H4 (cell line): ENCODE measurements around the gene GLT1D1. TPM values are rescaled to one million over a fixed set of nuclear protein-coding genes. Genes with fewer than 3 reads are reported as not detected.
"Not testable (repeated sequence)": the region's sequence is repeated elsewhere in the genome, so short reads cannot be mapped to it uniquely, and the experiment has no call there.

ENCODE experiments used
- DNase-seq: peaks from one replicate; pipeline ENCODE4 v3.0.0-alpha.2; 2015; ENCODE audit warnings: low spot score
- total RNA-seq: library from RNA; depleted of rRNA; stranded (reverse); fragments of >200 nt; shearing (Covaris generic); gene quantifications from 2 replicates; pipeline ENCODE4 v1.2.3, GENCODE V29; 2014

Gene GLT1D1
- total RNA-seq, 1 experiment from 2014 or later, result not detected

DNA sequence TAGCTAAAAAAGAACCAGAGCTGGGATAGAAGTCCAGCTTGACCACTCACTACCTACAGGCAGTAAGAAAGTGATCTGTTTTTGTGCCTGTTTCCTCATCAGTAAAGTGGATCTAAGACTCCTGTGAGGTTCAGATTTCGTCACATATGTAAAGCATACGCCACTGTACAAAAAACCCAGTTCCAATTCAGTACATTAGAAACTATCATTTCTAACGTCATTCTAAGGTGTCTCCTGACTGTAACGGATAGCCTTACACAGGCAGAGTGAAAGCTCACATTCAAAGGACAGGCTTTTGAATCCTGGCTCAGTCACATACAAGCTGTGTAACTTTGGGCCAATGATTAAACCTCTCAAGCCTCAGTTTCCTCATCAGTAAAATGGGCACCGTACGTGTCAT is 33.0 kb upstream of the GLT1D1 start:
- no peak for DNase-seq

DNA sequence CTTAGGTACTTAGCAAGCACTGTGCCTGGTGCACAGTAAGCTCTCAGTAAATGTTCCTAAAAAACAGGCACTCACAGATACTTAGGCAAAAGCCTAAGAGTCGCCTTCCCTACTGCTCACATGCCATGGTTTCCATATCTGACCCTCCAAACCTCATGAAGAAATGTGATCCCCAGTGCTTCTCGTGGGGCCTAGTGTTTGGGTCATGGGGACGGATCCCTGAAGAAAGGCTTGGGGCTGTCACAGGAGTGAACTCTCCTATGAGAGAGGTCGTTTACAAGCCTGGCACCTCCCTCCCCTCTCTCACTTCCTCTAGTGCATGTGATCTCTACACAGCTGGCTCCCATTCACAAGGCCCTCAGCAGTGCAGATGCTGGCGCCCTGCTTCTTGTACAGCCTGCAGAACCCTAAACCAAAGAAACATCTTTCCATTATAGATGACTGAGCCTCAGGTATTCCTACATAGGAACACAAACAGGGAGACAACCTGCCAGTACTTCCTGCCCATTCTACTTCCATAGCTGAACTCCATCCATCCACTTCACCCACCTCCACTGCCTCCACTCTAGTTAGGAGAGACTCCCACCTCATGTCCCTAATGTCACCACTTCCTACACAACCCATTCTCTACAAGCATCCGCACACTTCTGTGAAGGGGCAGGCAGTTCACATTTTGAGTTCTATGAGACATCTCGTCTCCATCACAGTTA is 32.4 kb upstream of the GLT1D1 start:
- DNase-seq, result no peak

DNA sequence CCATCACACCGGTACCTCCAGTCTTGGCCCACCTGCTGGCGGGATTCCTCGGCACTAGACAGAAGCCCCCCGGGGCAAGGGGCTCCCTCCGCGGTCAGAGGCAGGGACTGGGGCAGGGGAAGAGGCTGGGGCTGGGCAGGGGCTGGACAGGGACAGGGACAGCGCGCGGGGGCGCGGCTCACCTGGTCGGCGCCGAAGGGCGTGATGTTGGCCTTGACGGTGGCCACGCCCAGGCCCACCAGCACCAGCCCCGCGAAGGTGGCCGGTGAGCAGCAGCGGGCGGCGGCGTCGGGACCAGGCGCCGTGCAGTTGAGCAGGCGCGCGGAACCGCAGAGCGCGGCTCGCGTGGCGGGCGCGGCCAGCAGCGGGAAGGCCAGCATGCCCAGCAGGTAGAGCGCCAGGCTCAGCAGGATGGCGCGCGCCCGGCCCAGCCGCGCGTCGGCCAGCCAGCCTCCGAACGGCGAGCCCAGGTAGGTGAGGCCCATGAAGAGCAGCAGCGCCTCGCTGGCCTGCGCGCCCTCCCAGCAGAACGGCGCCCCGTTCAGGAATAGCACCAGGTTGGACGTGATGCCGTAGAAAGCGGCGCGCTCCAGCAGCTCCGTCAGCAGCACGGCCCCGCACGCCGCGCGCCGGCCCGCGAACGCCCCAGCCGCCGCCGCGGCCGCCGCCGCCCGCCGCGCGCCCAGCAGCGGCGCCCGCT is 29.9 kb upstream of the GLT1D1 start:
- no peak for DNase-seq

DNA sequence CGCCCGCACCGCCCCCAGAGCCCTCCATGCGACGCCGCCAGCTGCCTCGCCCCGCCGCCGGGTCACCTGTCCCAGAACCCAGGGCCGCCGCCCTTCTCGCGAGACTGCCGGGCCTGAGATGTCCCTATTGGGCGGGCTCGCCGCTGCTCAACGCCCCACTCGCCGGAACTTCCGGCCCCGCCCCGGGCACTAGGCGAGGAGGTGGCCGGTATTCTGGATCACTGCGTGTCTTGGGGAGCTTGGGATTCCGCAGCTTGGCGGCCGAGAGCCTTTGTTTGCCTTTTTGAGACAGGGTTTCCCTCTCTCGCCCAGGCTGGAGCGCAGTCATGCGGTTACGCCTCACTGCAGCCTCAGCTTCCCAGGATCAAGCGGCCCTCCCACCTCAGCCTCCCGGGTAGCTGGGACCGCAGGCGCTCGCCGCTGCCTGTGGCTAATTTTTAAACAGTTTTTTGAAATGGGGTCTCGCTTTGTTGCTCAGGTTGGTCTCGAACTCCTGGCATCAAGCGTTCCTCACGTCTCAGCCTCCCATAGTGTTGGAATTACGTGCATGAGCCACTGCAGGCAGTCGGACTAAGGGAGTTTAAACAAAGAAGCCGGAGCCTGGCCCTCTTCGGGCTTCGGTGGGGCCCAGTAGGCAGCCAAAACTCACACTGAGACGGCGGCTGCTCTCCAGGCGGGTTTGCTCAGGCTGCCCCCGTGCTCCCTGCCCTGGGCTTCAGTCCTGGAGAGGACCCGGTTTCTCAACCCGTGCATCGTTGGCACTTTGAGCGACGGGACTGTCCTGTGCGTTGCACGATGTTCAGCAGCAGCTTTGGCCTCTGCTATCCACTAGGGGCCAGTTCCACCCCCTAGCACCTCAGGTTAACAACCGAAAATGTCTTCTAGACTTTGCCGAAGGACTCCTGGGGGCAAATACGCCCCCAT is 29.1 kb upstream of the GLT1D1 start, which contains the start of gene SLC15A4:
Gene SLC15A4, minus strand, starts transcription at position 43 of the 924 bp plus-strand sequence. Its CDS starts 15 bp downstream, at position 28.
- DNase-seq, result peak; percentile 89

- no peak for DNase-seq
Measured at GRCh38 chr12:128825835-128826234, 27.4 kb upstream of the GLT1D1 start.

- no peak for DNase-seq
Measured at GRCh38 chr12:128827724-128828123, 25.6 kb upstream of the GLT1D1 start.

DNA sequence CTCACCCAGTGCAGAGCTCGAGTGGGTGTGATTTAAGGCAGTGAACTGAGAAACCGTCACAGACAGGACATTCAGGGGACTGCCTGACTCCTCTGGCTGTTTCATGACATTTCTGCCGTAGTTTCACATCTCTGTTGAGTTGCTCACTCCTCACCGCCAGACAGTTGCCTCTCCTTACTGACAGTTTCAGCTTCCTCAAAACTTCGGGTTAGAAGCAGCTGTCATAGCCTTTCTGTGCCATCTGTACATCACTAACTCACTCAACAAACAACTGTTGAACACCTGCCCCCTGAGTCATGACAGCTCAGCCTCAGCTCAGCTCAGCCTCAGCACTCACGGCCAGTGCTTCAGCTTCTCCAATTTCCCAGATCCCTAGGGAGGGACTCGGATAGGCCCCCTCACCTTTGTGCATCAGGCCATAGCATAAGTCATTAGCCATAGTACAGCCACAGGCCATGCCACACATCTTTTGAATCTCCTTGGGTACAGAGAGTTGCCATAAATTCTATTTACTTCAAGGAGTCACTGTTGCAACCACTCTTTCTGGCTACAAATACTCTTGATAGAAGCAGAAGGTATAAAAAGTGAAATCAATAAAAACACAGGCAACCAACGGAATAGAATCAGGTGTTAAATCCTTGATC is 23.3 kb upstream of the GLT1D1 start:
- no peak for DNase-seq

DNA sequence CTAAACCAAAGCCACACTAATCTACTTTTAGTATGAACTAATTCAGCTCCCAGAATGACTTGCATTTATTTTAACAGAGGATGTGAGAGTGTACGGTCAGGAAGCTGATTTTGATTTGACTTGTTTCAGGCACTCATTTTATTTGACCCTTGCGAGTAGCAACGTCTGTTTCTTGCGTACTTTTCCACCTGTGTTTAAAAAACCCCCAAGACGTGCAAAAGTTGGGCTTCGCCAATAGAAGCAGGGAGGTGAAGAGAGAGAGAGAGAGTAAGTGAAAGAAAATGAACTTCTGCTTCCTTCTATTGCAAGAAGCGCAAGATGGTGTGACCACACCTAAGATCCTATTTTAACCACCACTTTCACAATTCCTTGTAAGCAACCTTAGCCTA is 22.8 kb upstream of the GLT1D1 start:
- no peak for DNase-seq

- no peak for DNase-seq
Measured at GRCh38 chr12:128833418-128833817, 19.9 kb upstream of the GLT1D1 start.

- DNase-seq, result not testable (repeated sequence)
Measured at GRCh38 chr12:128839885-128840284, 13.4 kb upstream of the GLT1D1 start.

GRCh38 chr12:128840862-128841468 is 12.3 kb upstream of the GLT1D1 start:
- no peak for DNase-seq

DNA sequence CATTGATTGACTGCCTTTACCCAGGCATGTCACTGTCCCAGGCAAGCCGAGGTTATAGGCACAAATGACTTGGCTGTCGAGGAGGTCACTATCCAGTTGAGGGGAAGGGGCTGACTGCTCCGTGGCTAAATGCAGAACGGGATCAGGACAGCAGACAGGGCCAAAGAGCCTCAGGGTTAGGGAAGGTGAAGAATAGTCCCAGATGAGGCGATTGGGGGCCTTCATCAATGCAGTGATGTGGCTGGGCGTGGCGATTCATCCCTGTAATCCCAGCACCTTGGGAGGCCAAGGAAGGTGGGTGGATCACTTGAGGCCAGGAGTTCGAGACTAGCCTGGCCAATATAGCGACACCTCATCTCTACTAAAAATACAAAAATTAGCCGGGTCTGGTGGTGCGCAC is 10.7 kb upstream of the GLT1D1 start:
- no peak for DNase-seq

DNA sequence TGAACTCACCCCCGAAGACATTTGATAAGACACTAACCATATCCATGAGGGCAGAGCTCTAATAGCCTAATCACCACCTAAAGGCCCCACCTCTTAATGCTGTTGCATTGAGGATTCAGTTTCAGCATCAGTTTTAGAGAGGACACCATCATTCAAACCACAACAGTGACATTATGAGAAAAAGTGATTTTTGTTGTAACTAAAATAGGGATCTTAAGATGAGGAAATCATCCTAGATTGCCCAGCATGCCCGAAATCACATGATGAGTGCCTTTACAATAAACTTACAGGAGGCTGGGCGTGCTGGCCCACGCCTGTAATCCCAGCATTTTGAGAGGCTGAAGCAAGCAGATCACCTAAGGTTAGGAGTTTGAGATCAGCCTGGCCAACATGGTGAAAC is 9.7 kb upstream of the GLT1D1 start:
- no peak for DNase-seq

DNA sequence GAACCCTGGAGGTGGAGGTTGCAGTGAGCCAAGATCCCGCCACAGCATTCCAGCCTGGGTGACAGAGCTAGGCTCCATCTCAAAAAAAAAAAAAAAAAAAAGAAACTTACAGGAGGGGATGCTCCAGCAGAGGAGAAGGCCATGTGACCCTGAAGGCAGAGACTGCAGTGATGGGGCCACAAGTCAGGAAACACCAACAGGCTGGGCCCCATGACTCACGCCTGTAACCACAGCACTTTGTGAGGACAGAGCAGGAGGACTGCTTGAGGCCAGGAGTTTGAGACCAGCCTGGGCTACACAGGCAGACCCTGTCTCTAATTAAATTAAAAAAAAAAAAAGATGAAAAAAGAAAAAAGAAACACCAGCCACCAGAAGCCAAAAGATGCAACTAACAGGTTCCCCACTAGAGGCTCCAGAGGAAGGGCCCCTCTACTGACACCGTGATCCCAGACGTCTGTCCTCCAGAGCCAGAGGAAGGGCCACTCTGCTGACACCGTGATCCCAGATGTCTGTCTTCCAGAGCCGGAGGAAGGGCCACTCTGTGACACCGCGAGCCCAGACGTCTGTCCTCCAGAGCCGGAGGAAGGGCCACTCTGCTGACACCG is 9.1 kb upstream of the GLT1D1 start:
- DNase-seq, result peak; percentile 34

- not testable (repeated sequence) for DNase-seq
Measured at GRCh38 chr12:128846671-128847070, 6.6 kb upstream of the GLT1D1 start.

DNA sequence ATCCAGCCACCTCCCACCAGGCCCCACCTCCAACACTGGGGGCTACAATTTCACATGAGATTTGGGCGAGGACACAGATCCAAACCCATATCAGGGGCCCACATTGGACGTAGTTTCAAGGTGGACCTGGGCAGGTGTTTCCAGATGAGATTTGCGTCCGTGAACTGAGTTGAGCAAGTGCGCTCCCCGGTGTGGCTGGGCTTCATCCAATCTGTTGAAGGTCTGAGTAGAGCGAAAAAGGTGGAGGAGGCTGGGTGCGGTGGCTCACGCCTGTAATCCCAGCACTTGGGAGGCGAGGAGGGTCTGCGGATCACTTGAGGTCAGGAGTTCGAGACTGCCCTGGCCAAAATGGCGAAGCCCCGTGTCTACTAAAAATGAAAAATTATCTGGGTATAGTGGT is 4.9 kb upstream of the GLT1D1 start:
- DNase-seq, result no peak

DNA sequence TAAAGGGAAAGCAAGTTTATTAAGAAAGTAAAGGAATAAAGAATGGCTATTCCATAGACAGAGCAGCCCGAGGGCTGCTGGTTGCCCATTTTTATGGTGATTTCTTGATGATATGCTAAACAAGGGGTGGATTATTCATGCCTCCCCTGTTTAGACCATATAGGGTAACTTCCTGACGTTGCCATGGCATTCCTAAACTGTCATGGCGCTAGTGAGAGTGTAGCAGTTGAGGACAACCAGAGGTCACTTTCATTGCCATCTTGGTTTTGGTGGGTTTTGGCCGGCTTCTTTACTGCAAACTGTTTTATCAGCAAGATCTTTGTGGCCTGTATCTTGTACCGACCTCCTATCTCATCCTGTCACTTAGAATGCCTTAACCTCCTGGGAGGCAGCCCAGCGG is 3.5 kb upstream of the GLT1D1 start:
- DNase-seq, result not testable (repeated sequence)

- no peak for DNase-seq
Measured at GRCh38 chr12:128850400-128850799, 2.9 kb upstream of the GLT1D1 start.

GRCh38 chr12:128851429-128851828 is 1.8 kb upstream of the GLT1D1 start:
- DNase-seq, result not testable (repeated sequence)

GRCh38 chr12:128852026-128852698 is 1.1 kb upstream of the GLT1D1 start:
- no peak for DNase-seq
